Thyroid gland (tissue), 4 donors: ENCODE results near the gene CCL5.
"Not testable (repeated sequence)": the region's sequence is repeated elsewhere in the genome, so short reads cannot be mapped to it uniquely, and the experiment has no call there.

Experiments
- CTCF ChIP-seq, 6 experiments: fragments of 200-600 bp in 3 of 6; fragments of 450-650 bp in 3 of 6; sonication (generic) in 3 of 6; IDR thresholded peaks; one replicate each; pipeline ENCODE4 v1.5.1; 2016 to 2019; ENCODE audit warnings: antibody characterized with exemption in 6 of 6, mild to moderate bottlenecking in 2 of 6, inconsistent platforms in 1 of 6, moderate library complexity in 1 of 6
- POLR2A ChIP-seq, 2 donors: fragments of 450-650 bp; IDR thresholded peaks; one replicate each; pipeline ENCODE4 v1.6.1; 2017; ENCODE audit warnings: antibody characterized with exemption in 2 of 2, mild to moderate bottlenecking in 2 of 2, moderate library complexity in 1 of 2

- not testable (repeated sequence) for TF ChIP-seq CTCF, POLR2A (IDR thresholded peaks at IDR 0.05)
Observed at GRCh38 chr17:35897772-35898171, 17.6 kb upstream of the CCL5 start.
